Measurements from ENCODE around the gene WDR77.

Gene WDR77

DNA sequence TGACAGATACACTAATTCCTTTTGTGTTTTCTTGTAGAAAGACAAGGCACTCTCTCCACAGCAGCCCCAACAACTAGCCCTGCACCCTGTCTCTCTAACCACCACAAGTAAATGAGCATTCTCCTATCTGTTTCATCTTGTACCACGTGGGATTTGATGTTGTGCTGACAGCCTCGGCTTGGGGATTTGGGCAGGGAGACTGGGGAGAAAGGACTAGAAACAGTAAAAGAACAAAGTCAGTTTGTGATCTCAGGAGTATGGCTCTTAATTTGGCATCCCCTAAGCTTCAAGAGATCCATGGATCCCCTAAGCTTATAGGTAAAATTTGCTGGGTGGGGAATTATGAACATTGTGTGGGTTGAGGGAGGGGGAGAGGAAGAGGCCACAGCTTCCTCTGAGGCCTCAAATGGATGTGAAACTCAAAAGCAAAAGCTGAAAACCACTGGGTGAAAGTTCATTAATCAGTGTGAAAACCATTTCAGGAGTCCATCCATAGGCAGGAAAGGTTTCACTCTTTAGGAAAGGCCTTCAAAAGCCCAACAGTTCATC is 27.8 kb upstream of the WDR77 start:
- no peak for TF ChIP-seq CTCF (IDR thresholded peaks at IDR 0.05)

GRCh38 chr1:111476214-111476613 is 27.2 kb upstream of the WDR77 start:
- TF ChIP-seq CTCF (IDR thresholded peaks at IDR 0.05): no peak

DNA sequence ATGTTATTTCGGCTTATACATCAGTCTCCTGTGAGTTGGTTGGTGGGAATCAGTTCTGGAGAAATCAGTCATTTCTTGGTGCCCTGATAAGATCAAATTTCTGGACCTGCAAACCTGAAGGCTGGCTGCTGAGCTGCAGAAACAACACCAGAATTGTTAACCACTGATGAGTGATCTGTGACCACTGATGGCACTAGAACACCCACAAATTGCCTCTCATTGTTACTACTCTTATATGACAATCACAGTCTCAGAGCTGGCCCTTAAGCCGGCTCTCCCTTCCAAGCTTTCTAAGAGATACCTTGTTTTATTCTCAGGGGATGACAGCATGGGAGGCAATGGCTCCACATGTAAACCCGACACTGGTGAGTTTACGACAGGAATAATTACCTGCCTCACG is 26.6 kb upstream of the WDR77 start:
- no peak for TF ChIP-seq CTCF (IDR thresholded peaks at IDR 0.05)

GRCh38 chr1:111474521-111474920 is 25.5 kb upstream of the WDR77 start:
- TF ChIP-seq CTCF (IDR thresholded peaks at IDR 0.05): no peak

DNA sequence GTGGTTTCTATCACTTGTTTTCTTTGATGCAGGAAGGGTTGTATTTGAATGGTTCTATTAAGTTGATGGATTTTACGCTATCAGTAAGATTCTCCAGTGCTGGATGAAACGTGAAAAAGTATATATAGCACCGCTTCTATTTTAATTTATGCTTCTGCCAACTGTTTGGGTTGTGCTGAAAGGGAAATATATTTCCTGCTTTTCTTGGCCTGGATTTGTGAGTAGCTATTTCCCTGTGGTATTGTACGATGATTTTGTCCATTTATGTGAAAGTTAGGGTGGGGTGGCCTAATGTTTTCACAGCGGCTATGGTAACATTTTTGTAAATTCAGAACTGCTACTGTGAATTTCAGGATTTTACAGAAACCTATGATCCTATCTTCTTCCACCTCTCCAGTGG is 25.1 kb upstream of the WDR77 start:
- TF ChIP-seq CTCF (IDR thresholded peaks at IDR 0.05): no peak

GRCh38 chr1:111471538-111471937 is 22.5 kb upstream of the WDR77 start:
- TF ChIP-seq CTCF (IDR thresholded peaks at IDR 0.05): no peak

DNA sequence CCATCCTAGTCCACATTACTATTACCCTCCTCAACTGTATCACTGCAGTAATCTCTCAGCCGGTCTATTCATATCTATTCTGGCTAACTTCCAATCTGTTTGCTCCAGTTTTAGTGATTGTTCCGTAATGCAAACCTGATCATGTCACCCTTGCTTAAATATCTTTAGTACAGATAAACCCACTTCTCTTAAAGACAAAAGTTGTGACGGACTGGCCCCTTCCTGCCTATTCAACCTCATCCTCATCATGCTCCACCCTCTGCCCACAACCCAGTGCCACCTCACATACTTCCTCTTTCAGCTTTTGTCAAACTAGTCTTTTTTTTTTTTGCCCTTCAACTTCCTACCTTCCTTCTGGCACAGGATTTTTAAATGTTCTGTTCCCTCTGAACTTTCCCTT is 22.0 kb upstream of the WDR77 start:
- no peak for TF ChIP-seq CTCF (IDR thresholded peaks at IDR 0.05)

DNA sequence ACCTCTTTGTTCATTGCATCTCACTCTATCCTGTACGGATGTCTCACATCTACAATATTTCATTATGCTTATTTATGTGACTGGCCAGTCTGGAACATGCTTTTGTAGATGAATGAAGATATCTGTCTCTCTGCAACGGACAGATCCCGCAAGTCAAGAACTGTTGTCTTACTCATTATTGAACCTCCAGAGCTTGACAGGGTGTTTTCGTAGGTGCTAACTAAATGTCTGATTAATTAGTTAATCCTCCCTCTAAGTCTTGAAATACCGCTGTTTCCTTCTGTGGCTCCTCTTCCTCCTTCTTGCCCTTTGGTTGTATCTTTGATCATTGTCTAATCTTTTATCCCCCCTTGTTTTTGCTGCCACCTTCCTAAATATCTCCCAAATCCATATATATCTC is 21.5 kb upstream of the WDR77 start:
- no peak for TF ChIP-seq CTCF (IDR thresholded peaks at IDR 0.05)

Measured in LNCAP (cell line).